HL-60 (cell line): ENCODE data around the gene TP73.

Experiments used
- GABPA ChIP-seq: IDR thresholded peaks from 2 replicates; pipeline ENCODE4 v1.6.1; 2012; ENCODE audit warnings: low read depth
- POLR2AphosphoS5 ChIP-seq: IDR thresholded peaks from 2 replicates; pipeline ENCODE4 v1.6.1; 2012; ENCODE audit warnings: low read depth
- SPI1 ChIP-seq: IDR thresholded peaks from 2 replicates; pipeline ENCODE4 v1.6.1; 2012; ENCODE audit warnings: low read depth, mild to moderate bottlenecking, borderline replicate concordance
- TF ChIP-seq, protein P1 (sequence below): IDR thresholded peaks from one replicate; pipeline ENCODE4 v1.5.1; 2011; ENCODE audit warnings: low read length, control low read depth, inconsistent platforms; ENCODE audit not compliant: insufficient read depth

DNA sequence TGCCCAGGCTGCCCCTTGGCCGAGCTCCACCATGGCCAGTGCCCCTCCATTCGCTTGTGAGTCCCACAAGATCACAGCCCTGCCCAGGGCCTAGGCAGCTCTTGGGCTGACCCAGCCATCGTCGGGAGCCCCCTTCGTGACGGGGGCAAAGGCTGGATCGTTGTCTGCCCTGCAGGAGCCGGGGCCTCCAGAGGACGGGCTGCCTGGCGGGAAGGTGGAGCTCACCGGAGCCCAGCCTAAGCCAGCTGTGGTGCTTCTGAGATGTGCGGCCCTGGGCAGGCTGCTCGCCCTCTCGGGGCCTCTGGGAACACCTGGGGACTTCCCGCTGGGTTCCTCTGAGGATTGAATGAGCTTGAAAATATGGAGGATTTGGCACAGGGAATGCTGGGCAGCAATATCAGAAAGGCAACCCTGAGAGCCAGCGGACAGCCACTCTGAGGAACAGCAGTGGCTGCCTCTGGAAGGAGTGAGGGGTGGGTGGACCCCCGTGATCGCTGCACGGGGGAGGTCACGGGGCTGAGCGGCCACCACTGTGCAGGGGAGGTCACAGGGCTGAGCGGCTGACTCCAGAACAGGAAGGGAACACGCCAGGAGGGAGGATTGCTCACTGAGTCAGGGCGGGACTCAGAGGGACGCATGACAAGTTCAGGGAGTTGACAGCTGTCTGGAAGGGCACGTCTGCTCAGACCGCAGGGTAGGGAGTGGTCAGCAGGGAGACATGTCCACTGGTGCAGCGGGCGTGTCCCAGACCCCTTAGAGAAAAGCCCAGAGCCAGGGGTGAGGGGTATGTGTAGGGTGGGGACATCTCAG, 19.3 kb downstream of the TP73 start:
- TF ChIP-seq, protein P1, sequence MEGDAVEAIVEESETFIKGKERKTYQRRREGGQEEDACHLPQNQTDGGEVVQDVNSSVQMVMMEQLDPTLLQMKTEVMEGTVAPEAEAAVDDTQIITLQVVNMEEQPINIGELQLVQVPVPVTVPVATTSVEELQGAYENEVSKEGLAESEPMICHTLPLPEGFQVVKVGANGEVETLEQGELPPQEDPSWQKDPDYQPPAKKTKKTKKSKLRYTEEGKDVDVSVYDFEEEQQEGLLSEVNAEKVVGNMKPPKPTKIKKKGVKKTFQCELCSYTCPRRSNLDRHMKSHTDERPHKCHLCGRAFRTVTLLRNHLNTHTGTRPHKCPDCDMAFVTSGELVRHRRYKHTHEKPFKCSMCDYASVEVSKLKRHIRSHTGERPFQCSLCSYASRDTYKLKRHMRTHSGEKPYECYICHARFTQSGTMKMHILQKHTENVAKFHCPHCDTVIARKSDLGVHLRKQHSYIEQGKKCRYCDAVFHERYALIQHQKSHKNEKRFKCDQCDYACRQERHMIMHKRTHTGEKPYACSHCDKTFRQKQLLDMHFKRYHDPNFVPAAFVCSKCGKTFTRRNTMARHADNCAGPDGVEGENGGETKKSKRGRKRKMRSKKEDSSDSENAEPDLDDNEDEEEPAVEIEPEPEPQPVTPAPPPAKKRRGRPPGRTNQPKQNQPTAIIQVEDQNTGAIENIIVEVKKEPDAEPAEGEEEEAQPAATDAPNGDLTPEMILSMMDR: no peak
- TF ChIP-seq GABPA: no peak
- TF ChIP-seq POLR2AphosphoS5: no peak
- no peak for TF ChIP-seq SPI1
